Ramos (cell line): ENCODE data around the gene COG2.
"Not testable (repeated sequence)": the region's sequence is repeated elsewhere in the genome, so short reads cannot be mapped to it uniquely, and the experiment has no call there.

Source experiments
- in situ Hi-C: fragments of 300-500 bp; cut with MboI; formaldehyde crosslinking; loops from one replicate; pipeline ENCODE4 v1.14.3; 2022; ENCODE audit warnings: low sequenced_read_pairs; ENCODE audit not compliant: unreplicated experiment

COG2 gene

GRCh38 chr1:230624097-230624713 lies 18.1 kb upstream of the COG2 start:
- in situ Hi-C loops, result no loop called here

- in situ Hi-C loops, result no loop called here
Measured at GRCh38 chr1:230626232-230626631, 16.0 kb upstream of the COG2 start.

- in situ Hi-C loops, result no loop called here
Measured at GRCh38 chr1:230627767-230628166, 14.5 kb upstream of the COG2 start.

GRCh38 chr1:230629511-230629910 lies 12.8 kb upstream of the COG2 start:
- in situ Hi-C loops, result no loop called here

- in situ Hi-C loops, result no loop called here
Measured at GRCh38 chr1:230631477-230631876, 10.8 kb upstream of the COG2 start.

GRCh38 chr1:230632273-230632873 lies 9.9 kb upstream of the COG2 start:
- in situ Hi-C loops, result no loop called here

- in situ Hi-C loops, result no loop called here
Measured at GRCh38 chr1:230633469-230633868, 8.8 kb upstream of the COG2 start.

- in situ Hi-C loops, result no loop called here
Measured at GRCh38 chr1:230634384-230634783, 7.9 kb upstream of the COG2 start.

- in situ Hi-C loops, result no loop called here
Measured at GRCh38 chr1:230636575-230637148, 5.6 kb upstream of the COG2 start.

GRCh38 chr1:230639714-230640209 lies 2.5 kb upstream of the COG2 start:
- in situ Hi-C loops, result no loop called here

- in situ Hi-C loops, result no loop called here
Measured at GRCh38 chr1:230641346-230641745, 935 bp upstream of the COG2 start.

- in situ Hi-C loops, result no loop called here
Measured at GRCh38 chr1:230641900-230642262, 400 bp upstream of the COG2 start.

GRCh38 chr1:230643908-230644307 lies 1.6 kb downstream of the COG2 start:
- in situ Hi-C loops, result no loop called here

GRCh38 chr1:230646710-230647302 lies 4.5 kb downstream of the COG2 start:
- in situ Hi-C loops, result no loop called here

GRCh38 chr1:230647321-230647720 lies 5.0 kb downstream of the COG2 start:
- in situ Hi-C loops, result no loop called here

- in situ Hi-C loops, result no loop called here
Measured at GRCh38 chr1:230648114-230648513, 5.8 kb downstream of the COG2 start.

GRCh38 chr1:230650300-230650699 lies 8.0 kb downstream of the COG2 start:
- in situ Hi-C loops, result no loop called here

GRCh38 chr1:230651235-230651634 lies 9.0 kb downstream of the COG2 start:
- in situ Hi-C loops, result no loop called here

- in situ Hi-C loops, result not testable (repeated sequence)
Measured at GRCh38 chr1:230656719-230657118, 14.4 kb downstream of the COG2 start.

GRCh38 chr1:230658103-230658502 lies 15.8 kb downstream of the COG2 start:
- in situ Hi-C loops, result not testable (repeated sequence)

- in situ Hi-C loops, result no loop called here
Measured at GRCh38 chr1:230658691-230659090, 16.4 kb downstream of the COG2 start.
